SU-DHL-6 (cell line): ENCODE data around the gene NOP16.

Experiments
- H2AFZ ChIP-seq: fragments of 200-600 bp; sonication (generic); 2 replicates; pipeline ENCODE4 v1.6.1; 2014; ENCODE audit warnings: low read depth, mild to moderate bottlenecking, moderate library complexity, mixed read lengths, antibody characterized with exemption, low read length; ENCODE audit not compliant: severe bottlenecking
- H3F3A ChIP-seq: fragments of 200-600 bp; shearing (Covaris generic); 2 replicates; pipeline ENCODE4 v1.6.0; 2016; ENCODE audit warnings: antibody characterized with exemption, mild to moderate bottlenecking; ENCODE audit not compliant: insufficient read depth
- H3K27ac ChIP-seq: fragments of 200-600 bp; sonication (generic); 2 replicates; pipeline ENCODE4 v1.5.1; 2016; ENCODE audit warnings: low read depth, mild to moderate bottlenecking, low read length, moderate library complexity, mixed read lengths
- H3K27me3 ChIP-seq: fragments of 200-600 bp; sonication (generic), shearing (Covaris generic); 2 replicates; pipeline ENCODE4 v1.6.0; 2014; ENCODE audit warnings: mild to moderate bottlenecking, low read length
- H3K36me3 ChIP-seq: fragments of 200-600 bp; sonication (generic); 2 replicates; pipeline ENCODE4 v1.6.1; 2014; ENCODE audit warnings: mild to moderate bottlenecking, low read length, mixed read lengths
- H3K4me2 ChIP-seq: fragments of 300-600, 200-600 bp; shearing (Covaris generic), sonication (generic); 2 replicates; pipeline ENCODE4 v1.6.0; 2014; ENCODE audit warnings: low read length, low read depth, mild to moderate bottlenecking; ENCODE audit not compliant: poor library complexity, severe bottlenecking
- H3K4me3 ChIP-seq: fragments of 200-600 bp; sonication (generic); 2 replicates; pipeline ENCODE4 v1.5.1; 2014; ENCODE audit warnings: antibody characterized with exemption, low read length, mild to moderate bottlenecking, mixed read lengths; ENCODE audit not compliant: insufficient read depth, poor library complexity, severe bottlenecking
- H3K79me2 ChIP-seq: fragments of 200-600 bp; sonication (generic); 2 replicates; pipeline ENCODE4 v1.6.1; 2014; ENCODE audit warnings: mild to moderate bottlenecking, low read length, moderate library complexity; ENCODE audit not compliant: insufficient read depth
- H3K9ac ChIP-seq: fragments of 200-600 bp; sonication (generic); 2 replicates; pipeline ENCODE4 v1.7.0; 2014; ENCODE audit warnings: mild to moderate bottlenecking, low read length
- H3K9me2 ChIP-seq: fragments of 200-600 bp; sonication (generic); replicated peaks from 2 replicates; pipeline ENCODE4 v1.6.1; 2014; ENCODE audit warnings: low read length; ENCODE audit not compliant: insufficient read depth
- H3K9me3 ChIP-seq: fragments of 200-600 bp; sonication (generic); 2 replicates; pipeline ENCODE4 v1.6.1; 2014; ENCODE audit warnings: low read length, mixed read lengths; ENCODE audit not compliant: insufficient read depth
- H4K20me1 ChIP-seq: fragments of 200-600 bp; sonication (generic); 2 replicates; pipeline ENCODE4 v1.6.1; 2014; ENCODE audit warnings: low read depth, mild to moderate bottlenecking, antibody characterized with exemption, low read length, moderate library complexity, mixed read lengths
- CTCF ChIP-seq: fragments of 200-600 bp; sonication (generic); IDR thresholded peaks from one replicate; pipeline ENCODE4 v1.5.1; 2017; ENCODE audit warnings: antibody characterized with exemption, mild to moderate bottlenecking, low read length, moderate library complexity; ENCODE audit not compliant: insufficient read depth, poor library complexity, severe bottlenecking
- EZH2phosphoT487 ChIP-seq: fragments of 200-600 bp; sonication (generic), shearing (Covaris generic); conservative IDR thresholded peaks from 2 replicates; pipeline ENCODE4 v1.6.1; 2018; ENCODE audit warnings: mild to moderate bottlenecking, antibody characterized with exemption, low read length, moderate library complexity, mixed read lengths

The NOP16 gene

GRCh38 chr5:176425791-176426190, 37.4 kb upstream of the NOP16 start:
- Histone ChIP-seq H4K20me1 (no peaks in the 10 kb centered on the region), H3K27ac (no peak overlapping the region), H3K9me3 (peaks cover 3% of the 10 kb centered on the region; the same call in 1 of the 2 replicates), H3K27me3 (no peaks in the 10 kb centered on the region), H2AFZ (no peak overlapping the region), H3F3A (no peaks in the 10 kb centered on the region), H3K79me2 (no peaks in the 10 kb centered on the region), H3K4me3 (no peak overlapping the region), H3K4me2 (no peak overlapping the region), H3K36me3 (peaks cover 3% of the 10 kb centered on the region; the same call in 1 of the 2 replicates), H3K9me2 (no peaks in the 10 kb centered on the region), H3K9ac (no peak overlapping the region)
- TF ChIP-seq EZH2phosphoT487 (no peak), CTCF (no peak)

- Histone ChIP-seq H3K4me3 (no peak overlapping the region), H3K27me3 (no peaks in the 10 kb centered on the region), H3K36me3 (peaks cover 3% of the 10 kb centered on the region; the same call in 1 of the 2 replicates), H3F3A (no peaks in the 10 kb centered on the region), H3K27ac (no peak overlapping the region), H3K9ac (no peak overlapping the region), H3K4me2 (no peak overlapping the region), H3K9me2 (no peaks in the 10 kb centered on the region), H4K20me1 (no peaks in the 10 kb centered on the region), H2AFZ (no peak overlapping the region), H3K79me2 (no peaks in the 10 kb centered on the region), H3K9me3 (peaks cover 3% of the 10 kb centered on the region; the same call in 1 of the 2 replicates)
- TF ChIP-seq CTCF (no peak), EZH2phosphoT487 (no peak)
These were observed 36.7 kb upstream of the NOP16 start for GRCh38 chr5:176425138-176425537.

- TF ChIP-seq CTCF (no peak), EZH2phosphoT487 (no peak)
- Histone ChIP-seq H3K4me3 (no peak overlapping the region), H3F3A (no peaks in the 10 kb centered on the region), H3K79me2 (no peaks in the 10 kb centered on the region), H3K4me2 (no peak overlapping the region), H3K9ac (no peak overlapping the region), H4K20me1 (no peaks in the 10 kb centered on the region), H3K9me2 (no peaks in the 10 kb centered on the region), H3K27ac (no peak overlapping the region), H3K9me3 (peaks cover 3% of the 10 kb centered on the region; the same call in 1 of the 2 replicates), H3K27me3 (no peaks in the 10 kb centered on the region), H3K36me3 (peaks cover 3% of the 10 kb centered on the region; the same call in 1 of the 2 replicates), H2AFZ (no peak overlapping the region)
These were observed 35.8 kb upstream of the NOP16 start for GRCh38 chr5:176424181-176424580.
